WERI-Rb-1 (cell line): Measurements from ENCODE around the gene FNDC3B.

Source experiments
- DNase-seq: peaks from one replicate; pipeline ENCODE4 v3.0.0-alpha.2; 2020
- H3K27ac ChIP-seq: fragments of 250-450 bp; sonication (Bioruptor Pico); 2 replicates; pipeline ENCODE4 v1.5.1; 2020; ENCODE audit warnings: mild to moderate bottlenecking, moderate library complexity
- H3K27me3 ChIP-seq: fragments of 250-450 bp; sonication (Bioruptor Pico); 2 replicates; pipeline ENCODE4 v1.5.1; 2021; ENCODE audit warnings: mild to moderate bottlenecking, low read depth, moderate library complexity; ENCODE audit not compliant: insufficient read depth, severe bottlenecking
- H3K36me3 ChIP-seq: fragments of 250-450 bp; sonication (Bioruptor Pico); 2 replicates; pipeline ENCODE4 v1.5.1; 2020; ENCODE audit warnings: mild to moderate bottlenecking, moderate library complexity
- H3K4me3 ChIP-seq: 2 replicates; pipeline ENCODE4 v1.5.1; 2011; ENCODE audit warnings: low read depth, mild to moderate bottlenecking, control low read depth, low read length
- H3K9me3 ChIP-seq: fragments of 250-450 bp; sonication (Bioruptor Pico); 2 replicates; pipeline ENCODE4 v1.5.1; 2021; ENCODE audit warnings: mild to moderate bottlenecking, moderate library complexity; ENCODE audit not compliant: severe bottlenecking
- TF ChIP-seq, protein P1 (sequence below): IDR thresholded peaks from 2 replicates; pipeline ENCODE4 v1.5.1; 2011; ENCODE audit warnings: low read depth, mild to moderate bottlenecking, control low read depth, inconsistent platforms, low read length

Gene FNDC3B

GRCh38 chr3:172218350-172219323 is 179.3 kb downstream of the FNDC3B start:
- DNase-seq = no peak
- no peak overlapping the region for H3K4me3 ChIP-seq
- no peaks in the 10 kb centered on the region for H3K9me3 ChIP-seq
- TF ChIP-seq, protein P1, sequence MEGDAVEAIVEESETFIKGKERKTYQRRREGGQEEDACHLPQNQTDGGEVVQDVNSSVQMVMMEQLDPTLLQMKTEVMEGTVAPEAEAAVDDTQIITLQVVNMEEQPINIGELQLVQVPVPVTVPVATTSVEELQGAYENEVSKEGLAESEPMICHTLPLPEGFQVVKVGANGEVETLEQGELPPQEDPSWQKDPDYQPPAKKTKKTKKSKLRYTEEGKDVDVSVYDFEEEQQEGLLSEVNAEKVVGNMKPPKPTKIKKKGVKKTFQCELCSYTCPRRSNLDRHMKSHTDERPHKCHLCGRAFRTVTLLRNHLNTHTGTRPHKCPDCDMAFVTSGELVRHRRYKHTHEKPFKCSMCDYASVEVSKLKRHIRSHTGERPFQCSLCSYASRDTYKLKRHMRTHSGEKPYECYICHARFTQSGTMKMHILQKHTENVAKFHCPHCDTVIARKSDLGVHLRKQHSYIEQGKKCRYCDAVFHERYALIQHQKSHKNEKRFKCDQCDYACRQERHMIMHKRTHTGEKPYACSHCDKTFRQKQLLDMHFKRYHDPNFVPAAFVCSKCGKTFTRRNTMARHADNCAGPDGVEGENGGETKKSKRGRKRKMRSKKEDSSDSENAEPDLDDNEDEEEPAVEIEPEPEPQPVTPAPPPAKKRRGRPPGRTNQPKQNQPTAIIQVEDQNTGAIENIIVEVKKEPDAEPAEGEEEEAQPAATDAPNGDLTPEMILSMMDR = no peak
- no peaks in the 10 kb centered on the region for H3K27me3 ChIP-seq
- no peak overlapping the region for H3K27ac ChIP-seq
- H3K36me3 ChIP-seq = no peaks in the 10 kb centered on the region

DNA sequence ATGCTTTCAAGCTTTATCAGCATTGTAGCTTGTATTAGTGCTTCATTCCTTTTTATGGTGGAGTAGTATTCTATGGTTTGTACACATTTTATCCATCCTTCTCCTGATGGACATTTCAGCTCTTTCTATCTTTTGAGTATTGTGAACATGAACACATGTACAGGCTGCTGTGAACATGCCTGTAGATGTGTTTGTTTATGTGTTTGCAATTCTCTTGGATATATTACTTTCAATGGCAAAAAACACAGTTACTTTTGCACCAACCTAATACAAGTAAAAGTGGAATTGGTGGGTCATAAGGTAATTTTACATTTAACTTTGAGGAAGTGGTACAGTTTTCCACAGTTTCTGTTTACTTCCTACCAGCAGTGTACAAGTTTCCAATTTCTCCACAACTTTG is 180.4 kb downstream of the FNDC3B start:
- Histone ChIP-seq H3K4me3 (no peak overlapping the region), H3K27me3 (no peaks in the 10 kb centered on the region), H3K36me3 (no peaks in the 10 kb centered on the region), H3K9me3 (no peaks in the 10 kb centered on the region), H3K27ac (no peak overlapping the region)
- DNase-seq = no peak
- TF ChIP-seq, protein P1 = no peak

DNA sequence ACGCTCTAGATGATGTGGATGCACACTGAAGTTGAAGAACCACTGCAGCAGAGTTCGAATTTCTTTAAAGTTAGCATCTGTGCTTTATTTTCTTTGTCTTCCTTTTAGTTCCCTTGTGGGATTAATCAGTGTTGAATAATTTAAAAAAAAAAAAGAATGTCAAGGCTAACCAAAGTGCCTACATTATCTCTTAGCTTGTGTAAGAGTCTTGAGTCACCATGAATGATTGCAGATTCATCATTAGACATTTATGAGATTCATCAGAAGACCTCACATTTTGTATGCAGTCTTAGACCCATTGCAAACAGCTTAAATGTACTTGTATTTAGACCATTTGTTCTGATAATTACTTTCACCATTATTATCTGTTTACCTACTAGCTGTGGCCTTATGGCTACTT is 182.2 kb downstream of the FNDC3B start:
- Histone ChIP-seq H3K27me3 (no peaks in the 10 kb centered on the region), H3K4me3 (no peak overlapping the region), H3K27ac (no peak overlapping the region), H3K36me3 (no peaks in the 10 kb centered on the region), H3K9me3 (no peaks in the 10 kb centered on the region)
- TF ChIP-seq, protein P1 = no peak
- DNase-seq = no peak

GRCh38 chr3:172222478-172223071 is 183.2 kb downstream of the FNDC3B start:
- TF ChIP-seq, protein P1 = no peak
- Histone ChIP-seq H3K4me3 (no peak overlapping the region), H3K27ac (no peak overlapping the region), H3K27me3 (no peaks in the 10 kb centered on the region), H3K36me3 (no peaks in the 10 kb centered on the region), H3K9me3 (no peaks in the 10 kb centered on the region)
- no peak for DNase-seq

- H3K4me3 ChIP-seq = no peak overlapping the region
- H3K27me3 ChIP-seq = no peaks in the 10 kb centered on the region
- H3K36me3 ChIP-seq = no peaks in the 10 kb centered on the region
- no peaks in the 10 kb centered on the region for H3K9me3 ChIP-seq
- DNase-seq = no peak
- H3K27ac ChIP-seq = no peak overlapping the region
- TF ChIP-seq, protein P1 = no peak
Observed at GRCh38 chr3:172223870-172224269, 184.5 kb downstream of the FNDC3B start.
